Astrocyte (in vitro differentiated cells and primary cell): ENCODE measurements around the gene OTOP3. TPM values are rescaled to one million over a fixed set of nuclear protein-coding genes. Genes with fewer than 3 reads are reported as not detected.
A peak's percentile ranks its signal among the peaks of the same experiment; 100 is the strongest.

Experiments used
- DNase-seq: peaks from one replicate; pipeline ENCODE4 v3.0.0-alpha.2; 2010; ENCODE audit warnings: low read depth
- FAIRE-seq: peaks from 2 replicates; lab custom pipeline; 2011; peaks lifted over from hg19 to GRCh38; lab: Jason Lieb, UNC
- H2AFZ ChIP-seq: 2 replicates; pipeline ENCODE4 v1.6.0; 2012; ENCODE audit warnings: low read depth, low read length, inconsistent platforms
- H3K27ac ChIP-seq: 2 replicates; pipeline ENCODE4 v1.5.1; 2011; ENCODE audit warnings: low read depth, low read length, inconsistent platforms
- H3K27me3 ChIP-seq: 2 replicates; pipeline ENCODE4 v1.6.0; 2011; ENCODE audit warnings: low read length, inconsistent platforms; ENCODE audit not compliant: insufficient read depth
- H3K36me3 ChIP-seq: 2 replicates; pipeline ENCODE4 v1.5.1; 2011; ENCODE audit warnings: low read length, inconsistent platforms; ENCODE audit not compliant: insufficient read depth
- H3K4me1 ChIP-seq: 2 replicates; pipeline ENCODE4 v1.5.1; 2011; ENCODE audit warnings: low read length, inconsistent platforms; ENCODE audit not compliant: insufficient read depth
- H3K4me2 ChIP-seq: 2 replicates; pipeline ENCODE4 v1.6.0; 2012; ENCODE audit warnings: low read length, inconsistent platforms
- H3K4me3 ChIP-seq: 2 replicates; pipeline ENCODE4 v1.5.1; 2011; ENCODE audit warnings: low read depth, mild to moderate bottlenecking, low read length, inconsistent platforms; ENCODE audit not compliant: insufficient read depth
- H3K79me2 ChIP-seq: 2 replicates; pipeline ENCODE4 v1.6.0; 2012; ENCODE audit warnings: mild to moderate bottlenecking, low read length, inconsistent platforms; ENCODE audit not compliant: insufficient read depth
- H3K9ac ChIP-seq: 2 replicates; pipeline ENCODE4 v1.6.0; 2012; ENCODE audit warnings: mild to moderate bottlenecking, low read length, inconsistent platforms
- H3K9me3 ChIP-seq: 2 replicates; pipeline ENCODE4 v1.5.1; 2012; ENCODE audit warnings: low read depth, mild to moderate bottlenecking, low read length, inconsistent platforms; ENCODE audit not compliant: insufficient read depth
- H4K20me1 ChIP-seq: 2 replicates; pipeline ENCODE4 v1.6.0; 2012; ENCODE audit warnings: low read length, inconsistent platforms; ENCODE audit not compliant: insufficient read depth
- H3K27ac Mint-ChIP-seq: one replicate; pipeline ENCODE4 v1.8.0; 2021; ENCODE audit warnings: mild to moderate bottlenecking, mixed read lengths; ENCODE audit not compliant: unreplicated experiment
- H3K27me3 Mint-ChIP-seq: one replicate; pipeline ENCODE4 v1.8.0; 2021; ENCODE audit warnings: low read depth, mixed read lengths; ENCODE audit not compliant: unreplicated experiment
- H3K36me3 Mint-ChIP-seq: one replicate; pipeline ENCODE4 v1.8.0; 2021; ENCODE audit warnings: low read depth, mixed read lengths; ENCODE audit not compliant: unreplicated experiment
- H3K4me1 Mint-ChIP-seq: one replicate; pipeline ENCODE4 v1.8.0; 2021; ENCODE audit warnings: low read depth, mixed read lengths; ENCODE audit not compliant: unreplicated experiment
- H3K4me3 Mint-ChIP-seq: one replicate; pipeline ENCODE4 v1.8.0; 2021; ENCODE audit warnings: mild to moderate bottlenecking, moderate library complexity, mixed read lengths; ENCODE audit not compliant: unreplicated experiment
- H3K9me3 Mint-ChIP-seq: one replicate; pipeline ENCODE4 v1.8.0; 2021; ENCODE audit warnings: mild to moderate bottlenecking, mixed read lengths; ENCODE audit not compliant: unreplicated experiment
- EZH2 ChIP-seq: IDR thresholded peaks from 2 replicates; pipeline ENCODE4 v1.6.1; 2012; ENCODE audit warnings: mild to moderate bottlenecking, low read length, inconsistent platforms; ENCODE audit not compliant: insufficient read depth
- total RNA-seq: library from RNA; stranded (reverse); gene quantifications from 2 replicates; pipeline ENCODE4 v1.2.1, GENCODE V29; 2021
- TF ChIP-seq, protein P1 (sequence below): IDR thresholded peaks from 2 replicates; pipeline ENCODE4 v1.5.1; 2011; ENCODE audit warnings: low read depth, mild to moderate bottlenecking, inconsistent platforms, low read length, moderate library complexity; ENCODE audit not compliant: insufficient read depth

The OTOP3 gene
- total RNA-seq, 1 donor from 2014 or later: not detected

DNA sequence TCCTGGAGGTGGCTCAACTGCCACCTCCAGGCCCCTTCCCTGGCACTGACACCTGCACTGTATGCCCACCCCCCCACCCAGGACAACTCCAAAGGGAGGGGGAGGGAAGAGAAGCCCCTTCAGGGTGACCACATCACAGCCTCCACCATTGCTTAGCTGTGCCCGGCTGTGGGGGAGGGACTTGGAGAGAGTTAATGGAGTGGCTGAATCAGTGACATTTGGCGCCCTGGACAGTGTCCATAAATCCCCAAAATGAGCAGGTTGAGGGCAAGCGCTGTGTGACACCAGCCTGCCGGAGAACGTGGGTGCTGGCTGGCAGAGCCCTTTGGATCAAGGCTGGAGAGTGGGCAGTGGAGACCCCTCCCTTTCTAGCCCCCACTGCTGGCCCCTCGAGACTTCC is 13.5 kb upstream of the OTOP3 start:
- no peak overlapping the region for H3K4me3 ChIP-seq
- Mint-ChIP-seq H3K9me3 (peaks cover 6% of the 10 kb centered on the region), H3K36me3 (no peaks in the 10 kb centered on the region), H3K4me1 (no peaks in the 10 kb centered on the region), H3K4me3 (no peak overlapping the region), H3K27me3 (peaks cover 55% of the 10 kb centered on the region), H3K27ac (no peak overlapping the region)
- H3K27ac ChIP-seq: no peak overlapping the region
- no peaks in the 10 kb centered on the region for H4K20me1 ChIP-seq
- no peaks in the 10 kb centered on the region for H3K9me3 ChIP-seq
- H3K36me3 ChIP-seq: no peaks in the 10 kb centered on the region
- no peak overlapping the region for H2AFZ ChIP-seq
- no peak overlapping the region for H3K4me2 ChIP-seq
- TF ChIP-seq EZH2: peak; percentile 25
- TF ChIP-seq, protein P1, sequence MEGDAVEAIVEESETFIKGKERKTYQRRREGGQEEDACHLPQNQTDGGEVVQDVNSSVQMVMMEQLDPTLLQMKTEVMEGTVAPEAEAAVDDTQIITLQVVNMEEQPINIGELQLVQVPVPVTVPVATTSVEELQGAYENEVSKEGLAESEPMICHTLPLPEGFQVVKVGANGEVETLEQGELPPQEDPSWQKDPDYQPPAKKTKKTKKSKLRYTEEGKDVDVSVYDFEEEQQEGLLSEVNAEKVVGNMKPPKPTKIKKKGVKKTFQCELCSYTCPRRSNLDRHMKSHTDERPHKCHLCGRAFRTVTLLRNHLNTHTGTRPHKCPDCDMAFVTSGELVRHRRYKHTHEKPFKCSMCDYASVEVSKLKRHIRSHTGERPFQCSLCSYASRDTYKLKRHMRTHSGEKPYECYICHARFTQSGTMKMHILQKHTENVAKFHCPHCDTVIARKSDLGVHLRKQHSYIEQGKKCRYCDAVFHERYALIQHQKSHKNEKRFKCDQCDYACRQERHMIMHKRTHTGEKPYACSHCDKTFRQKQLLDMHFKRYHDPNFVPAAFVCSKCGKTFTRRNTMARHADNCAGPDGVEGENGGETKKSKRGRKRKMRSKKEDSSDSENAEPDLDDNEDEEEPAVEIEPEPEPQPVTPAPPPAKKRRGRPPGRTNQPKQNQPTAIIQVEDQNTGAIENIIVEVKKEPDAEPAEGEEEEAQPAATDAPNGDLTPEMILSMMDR: no peak
- no peak for FAIRE-seq
- no peak overlapping the region for H3K9ac ChIP-seq
- peaks cover 46% of the 10 kb centered on the region for H3K27me3 ChIP-seq
- no peaks in the 10 kb centered on the region for H3K4me1 ChIP-seq
- DNase-seq: no peak
- no peaks in the 10 kb centered on the region for H3K79me2 ChIP-seq

DNA sequence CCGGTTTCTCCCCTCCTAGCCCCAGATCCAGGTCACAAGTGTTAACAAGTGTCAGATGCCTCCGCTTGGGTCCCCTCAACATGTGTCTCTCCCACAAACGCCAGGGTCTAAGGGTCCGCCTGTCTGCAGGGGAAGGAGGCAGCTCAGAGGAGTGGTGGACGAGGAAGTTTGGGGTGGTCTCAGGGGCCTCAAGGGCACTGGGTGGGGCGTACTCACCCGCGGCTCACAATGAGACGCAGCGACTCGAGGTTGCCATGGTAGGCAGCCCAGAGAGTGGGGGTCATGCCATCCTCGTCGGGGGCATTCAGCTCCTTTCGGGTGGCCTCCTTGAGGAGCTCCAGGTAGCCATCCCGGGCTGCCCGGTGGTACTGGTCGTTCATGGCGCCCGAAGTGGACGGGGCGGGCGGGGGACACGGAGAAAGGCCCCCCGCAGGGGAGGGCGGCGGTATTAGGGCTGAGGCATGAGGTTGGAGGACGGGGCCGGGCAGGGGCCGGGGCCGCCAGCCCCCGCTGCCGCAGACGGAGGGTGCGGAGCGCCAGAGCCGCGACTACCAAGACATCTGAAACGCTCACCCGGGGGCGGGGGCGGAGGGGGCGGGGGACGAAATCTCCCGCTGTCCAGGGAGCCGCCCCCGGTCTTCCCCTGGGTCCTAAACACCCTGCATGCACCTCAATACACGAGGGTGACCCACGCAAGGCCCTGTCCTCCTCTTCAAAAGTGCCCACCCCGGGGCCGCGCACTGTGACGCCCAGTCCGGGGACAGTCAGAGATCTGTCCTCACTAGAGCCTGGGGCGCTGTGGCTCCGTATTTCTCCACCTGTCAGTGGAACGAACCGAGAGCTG is 12.8 kb upstream of the OTOP3 start, which contains the start of gene USH1G:
TSS of gene USH1G (minus strand) at position 562 of the 844 bp plus-strand sequence. CDS start at position 380, 182 bp downstream.
- peak within 1 kb of the TSS; percentile 14 for H3K4me3 Mint-ChIP-seq

More for the DNA sequence above, 12.8 kb upstream of the OTOP3 start, which contains the start of gene USH1G:
- DNase-seq (no peak), FAIRE-seq (no peak)
- no peaks in the 10 kb centered on the region for H3K4me1 Mint-ChIP-seq
- Histone ChIP-seq H3K4me1 (no peaks in the 10 kb centered on the region), H3K27me3 (peaks cover 52% of the 10 kb centered on the region), H3K9me3 (no peaks in the 10 kb centered on the region), H3K36me3 (no peaks in the 10 kb centered on the region), H3K4me2 (peak within 1 kb of the TSS; percentile 58), H2AFZ (no peak within 1 kb of the TSS), H3K9ac (no peak within 1 kb of the TSS), H3K27ac (no peak within 1 kb of the TSS), H3K79me2 (no peaks in the 10 kb centered on the region), H3K4me3 (no peak within 1 kb of the TSS), H4K20me1 (no peaks in the 10 kb centered on the region)
- peaks cover 6% of the 10 kb centered on the region for H3K9me3 Mint-ChIP-seq
- H3K36me3 Mint-ChIP-seq: no peaks in the 10 kb centered on the region
- peak; percentile 68 for TF ChIP-seq EZH2
- TF ChIP-seq, protein P1: no peak
- H3K27me3 Mint-ChIP-seq: peaks cover 58% of the 10 kb centered on the region
- H3K27ac Mint-ChIP-seq: no peak within 1 kb of the TSS
